Activated CD4-positive, alpha-beta T cell treated with anti-CD3 and anti-CD28 coated beads, Interleukin-2, amount 10 ng/mL, durations not matched to agents 7 days and 5 days (primary cell): ENCODE data around the gene PPP6R2. TPM values are rescaled to one million over a fixed set of nuclear protein-coding genes. Genes with fewer than 3 reads are reported as not detected.
"Not testable (repeated sequence)": the region's sequence is repeated elsewhere in the genome, so short reads cannot be mapped to it uniquely, and the experiment has no call there.

Experiments
- CTCF ChIA-PET: fragments of 350-600 bp; sonication (Branson Sonifier 250); formaldehyde crosslinking; loops from one replicate; lab custom pipeline; 2021; ENCODE audit warnings: antibody characterized with exemption; lab: Charles Lee
- POLR2A ChIA-PET: fragments of 350-600 bp; sonication (Branson Sonifier 250); formaldehyde crosslinking; loops from one replicate; lab custom pipeline; 2021; ENCODE audit warnings: antibody characterized with exemption; lab: Charles Lee
- DNase-seq: peaks from one replicate; pipeline ENCODE4 v3.0.0-alpha.2; 2020
- H3K27ac Mint-ChIP-seq: one replicate; pipeline ENCODE4 v1.8.0; 2021; ENCODE audit warnings: mild to moderate bottlenecking, moderate library complexity, mixed read lengths
- H3K27me3 Mint-ChIP-seq: one replicate; pipeline ENCODE4 v1.8.0; 2021; ENCODE audit warnings: mixed read lengths
- H3K36me3 Mint-ChIP-seq: one replicate; pipeline ENCODE4 v1.8.0; 2021; ENCODE audit warnings: low read depth, mixed read lengths
- H3K4me1 Mint-ChIP-seq: one replicate; pipeline ENCODE4 v1.8.0; 2021; ENCODE audit warnings: mixed read lengths
- H3K4me3 Mint-ChIP-seq: one replicate; pipeline ENCODE4 v1.8.0; 2021; ENCODE audit warnings: mild to moderate bottlenecking, moderate library complexity, mixed read lengths
- H3K9me3 Mint-ChIP-seq: one replicate; pipeline ENCODE4 v1.8.0; 2021; ENCODE audit warnings: mixed read lengths
- total RNA-seq, 2 experiments: library from RNA; stranded (reverse); gene quantifications; one replicate each; pipeline ENCODE4 v1.2.3, GENCODE V29; 2021

The PPP6R2 gene
- total RNA-seq, 2 experiments from 2014 or later, result 55.6 to 67.6 TPM

DNA sequence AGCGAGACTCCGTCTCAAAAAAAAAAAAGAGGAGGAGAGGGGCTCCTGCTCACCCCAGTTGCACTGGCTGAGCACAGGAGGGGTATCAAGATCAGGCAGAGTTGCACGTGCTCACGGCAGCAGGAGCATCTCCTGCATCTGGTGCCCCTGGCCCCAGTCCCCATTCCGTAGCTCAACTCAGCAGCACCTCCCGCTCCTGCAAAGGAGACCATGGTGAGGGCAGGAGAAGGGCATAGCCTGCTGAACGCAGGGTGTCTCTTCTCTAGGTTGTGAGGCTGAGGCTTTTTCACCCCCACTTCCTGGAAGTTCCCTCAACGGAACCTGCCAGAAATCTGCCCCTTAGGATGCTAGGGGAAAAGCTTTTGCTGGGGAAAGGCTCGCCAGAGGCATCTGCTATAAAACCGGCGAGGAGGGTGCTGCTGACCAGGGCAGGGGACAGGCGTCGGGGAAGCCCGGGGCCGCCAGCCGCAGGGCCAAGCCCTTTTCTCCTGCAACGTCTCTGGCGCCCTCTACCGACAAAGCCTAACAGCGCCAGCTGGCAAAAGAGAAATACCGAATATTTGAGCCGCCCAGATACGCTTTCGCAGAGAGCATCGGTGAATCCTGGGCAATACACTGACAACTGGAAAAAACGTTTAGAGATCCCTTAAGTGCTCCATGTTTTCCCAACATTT, 1.0 kb upstream of the PPP6R2 start:
- ChIA-PET POLR2A (no interaction called here), CTCF (interaction anchor here (0.6 to 2.6 kb wide), 28 partner anchors 9 to 279 kb away, joined by 3 to 17 read pairs (median 4); partner anchors contain the start of genes DENND6B, HDAC10, MAPK12 and SCO2)
- Mint-ChIP-seq H3K4me3 (peak overlapping the region; percentile 79), H3K36me3 (no peaks in the 10 kb centered on the region), H3K27me3 (no peaks in the 10 kb centered on the region), H3K4me1 (peaks cover 11% of the 10 kb centered on the region), H3K9me3 (no peaks in the 10 kb centered on the region), H3K27ac (peak overlapping the region; percentile 94)
- DNase-seq, result peak; percentile 93

GRCh38 chr22:50343541-50343935, 411 bp downstream of the PPP6R2 start:
- ChIA-PET POLR2A (no interaction called here), CTCF (interaction anchor here (1.0 kb wide), 1 partner anchor 14 kb away, joined by 3 read pairs; no protein-coding TSS in a partner anchor)
- Mint-ChIP-seq H3K36me3 (no peaks in the 10 kb centered on the region), H3K4me3 (peak overlapping the region; percentile 58), H3K27me3 (no peaks in the 10 kb centered on the region), H3K9me3 (no peaks in the 10 kb centered on the region), H3K27ac (no peak overlapping the region), H3K4me1 (peaks cover 11% of the 10 kb centered on the region)
- DNase-seq, result no peak

DNA sequence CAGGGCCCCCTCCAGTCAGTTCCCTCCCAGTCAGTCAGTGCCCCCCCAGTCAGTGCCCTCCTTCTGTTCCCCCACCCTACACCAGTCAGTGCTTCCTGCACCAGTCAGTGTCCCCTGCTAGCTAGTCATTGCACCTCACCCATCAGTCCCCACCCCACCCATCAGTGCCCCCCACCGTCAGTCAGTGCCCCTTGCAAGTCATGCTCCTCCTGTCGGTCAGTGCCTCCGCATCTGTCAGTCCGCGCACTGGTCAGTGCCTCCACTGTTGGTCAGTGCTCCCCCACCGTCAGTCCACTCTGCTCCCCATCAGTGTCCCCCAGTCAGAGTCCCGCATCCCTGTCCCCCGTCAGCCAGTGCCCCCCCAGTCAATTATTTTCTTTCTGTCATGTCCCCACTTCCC, 3.3 kb downstream of the PPP6R2 start:
- Mint-ChIP-seq H3K9me3 (no peaks in the 10 kb centered on the region), H3K36me3 (no peaks in the 10 kb centered on the region), H3K27me3 (no peaks in the 10 kb centered on the region), H3K4me1 (peaks cover 9% of the 10 kb centered on the region), H3K4me3 (no peak overlapping the region), H3K27ac (no peak overlapping the region)
- DNase-seq, result no peak
- CTCF ChIA-PET, result no interaction called here
- POLR2A ChIA-PET, result no interaction called here

GRCh38 chr22:50347157-50347556, 4.0 kb downstream of the PPP6R2 start:
- H3K27ac Mint-ChIP-seq, result no peak overlapping the region
- no peak overlapping the region for H3K4me3 Mint-ChIP-seq
- ChIA-PET POLR2A (no interaction called here), CTCF (no interaction called here)
- H3K9me3 Mint-ChIP-seq, result no peaks in the 10 kb centered on the region
- no peaks in the 10 kb centered on the region for H3K36me3 Mint-ChIP-seq
- no peaks in the 10 kb centered on the region for H3K27me3 Mint-ChIP-seq
- DNase-seq, result no peak
- H3K4me1 Mint-ChIP-seq, result peaks cover 5% of the 10 kb centered on the region

GRCh38 chr22:50348058-50348457, 4.9 kb downstream of the PPP6R2 start:
- H3K4me3 Mint-ChIP-seq, result no peak overlapping the region
- H3K9me3 Mint-ChIP-seq, result no peaks in the 10 kb centered on the region
- no peak overlapping the region for H3K27ac Mint-ChIP-seq
- ChIA-PET CTCF (interaction anchor here (0.8 kb wide), 1 partner anchor 161 kb away, joined by 3 read pairs; no protein-coding TSS in a partner anchor), POLR2A (no interaction called here)
- peaks cover under 1% of the 10 kb centered on the region for H3K36me3 Mint-ChIP-seq
- H3K4me1 Mint-ChIP-seq, result peaks cover under 1% of the 10 kb centered on the region
- no peak for DNase-seq
- no peaks in the 10 kb centered on the region for H3K27me3 Mint-ChIP-seq

GRCh38 chr22:50356186-50356585, 13.1 kb downstream of the PPP6R2 start:
- Mint-ChIP-seq H3K4me3 (no peak overlapping the region), H3K36me3 (peaks cover 14% of the 10 kb centered on the region), H3K9me3 (no peaks in the 10 kb centered on the region), H3K4me1 (peaks cover 23% of the 10 kb centered on the region), H3K27me3 (no peaks in the 10 kb centered on the region), H3K27ac (no peak overlapping the region)
- DNase-seq, result no peak
- ChIA-PET CTCF (interaction anchor here (0.6 kb wide), 1 partner anchor 15 kb away, joined by 3 read pairs; no protein-coding TSS in a partner anchor), POLR2A (no interaction called here)

GRCh38 chr22:50357222-50357621, 14.1 kb downstream of the PPP6R2 start:
- POLR2A ChIA-PET, result no interaction called here
- H3K9me3 Mint-ChIP-seq, result no peaks in the 10 kb centered on the region
- H3K4me3 Mint-ChIP-seq, result no peak overlapping the region
- H3K36me3 Mint-ChIP-seq, result peaks cover 18% of the 10 kb centered on the region
- H3K4me1 Mint-ChIP-seq, result peaks cover 31% of the 10 kb centered on the region
- CTCF ChIA-PET, result interaction anchor here (0.6 to 1.3 kb wide), 4 partner anchors 8 to 169 kb away, joined by 3 to 4 read pairs (median 3); partner anchors contain the start of genes PPP6R2 and SCO2
- no peaks in the 10 kb centered on the region for H3K27me3 Mint-ChIP-seq
- H3K27ac Mint-ChIP-seq, result peak overlapping the region; percentile 46
- DNase-seq, result no peak

GRCh38 chr22:50357756-50358155, 14.6 kb downstream of the PPP6R2 start:
- Mint-ChIP-seq H3K9me3 (no peaks in the 10 kb centered on the region), H3K27me3 (no peaks in the 10 kb centered on the region), H3K4me3 (no peak overlapping the region), H3K27ac (no peak overlapping the region), H3K36me3 (peaks cover 18% of the 10 kb centered on the region), H3K4me1 (peaks cover 31% of the 10 kb centered on the region)
- ChIA-PET CTCF (interaction anchor here (0.6 to 1.3 kb wide), 5 partner anchors 9 to 168 kb away, joined by 3 to 4 read pairs (median 3); partner anchors contain the start of genes PPP6R2 and SCO2), POLR2A (interaction anchor here (0.7 kb wide), 1 partner anchor 56 kb away, joined by 3 read pairs; no protein-coding TSS in a partner anchor)
- no peak for DNase-seq

DNA sequence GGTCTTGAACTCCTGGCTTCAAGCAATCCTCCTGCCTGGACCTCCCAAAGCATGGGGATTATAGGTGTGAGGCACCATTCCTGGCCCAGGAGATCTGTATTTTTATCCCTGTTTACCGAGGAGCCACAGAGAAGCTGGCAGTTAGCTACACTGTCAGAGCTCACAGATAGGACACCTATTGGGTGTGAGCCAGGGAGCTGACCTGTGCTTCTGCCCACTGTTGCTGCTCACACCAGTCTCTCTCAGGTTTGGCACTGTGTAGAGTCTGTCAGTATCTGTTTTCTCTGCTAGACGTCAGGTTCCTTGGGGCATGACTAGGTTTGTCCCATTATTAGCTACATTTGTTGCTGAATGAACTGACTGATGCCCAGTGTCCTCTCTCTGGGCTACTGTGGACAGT, 17.5 kb downstream of the PPP6R2 start:
- H3K36me3 Mint-ChIP-seq, result peaks cover 15% of the 10 kb centered on the region
- ChIA-PET CTCF (interaction anchor here (0.6 to 3.3 kb wide), 5 partner anchors 9 to 259 kb away, joined by 3 to 13 read pairs (median 3); no protein-coding TSS in a partner anchor), POLR2A (no interaction called here)
- H3K27me3 Mint-ChIP-seq, result no peaks in the 10 kb centered on the region
- no peak overlapping the region for H3K4me3 Mint-ChIP-seq
- H3K4me1 Mint-ChIP-seq, result peaks cover 28% of the 10 kb centered on the region
- no peak overlapping the region for H3K27ac Mint-ChIP-seq
- no peak for DNase-seq
- no peaks in the 10 kb centered on the region for H3K9me3 Mint-ChIP-seq

DNA sequence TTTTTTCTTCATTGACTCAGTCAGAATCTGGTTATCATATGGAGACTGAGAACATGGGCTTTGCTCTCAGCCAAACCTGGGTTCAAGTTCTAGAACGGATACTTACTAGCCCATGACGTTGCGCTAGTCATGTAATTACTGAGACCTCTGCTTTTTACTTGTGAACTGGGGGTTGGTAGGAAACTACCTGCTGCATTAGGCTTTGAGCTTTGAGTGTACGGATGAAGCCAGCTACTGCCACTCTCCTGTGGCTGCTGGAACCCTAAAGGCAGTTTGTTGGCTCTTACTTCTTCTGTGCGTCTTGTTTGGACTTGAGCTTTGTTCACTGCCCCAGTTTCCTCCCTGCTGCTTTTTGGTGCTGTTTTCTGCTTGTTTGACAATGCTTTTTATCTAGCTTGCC, 18.1 kb downstream of the PPP6R2 start:
- Mint-ChIP-seq H3K36me3 (peaks cover 15% of the 10 kb centered on the region), H3K27ac (peak overlapping the region; percentile 20), H3K27me3 (no peaks in the 10 kb centered on the region), H3K9me3 (no peaks in the 10 kb centered on the region), H3K4me1 (peaks cover 31% of the 10 kb centered on the region), H3K4me3 (no peak overlapping the region)
- POLR2A ChIA-PET, result no interaction called here
- CTCF ChIA-PET, result interaction anchor here (0.6 to 3.3 kb wide), 6 partner anchors 10 to 259 kb away, joined by 3 to 13 read pairs (median 4); no protein-coding TSS in a partner anchor
- no peak for DNase-seq

DNA sequence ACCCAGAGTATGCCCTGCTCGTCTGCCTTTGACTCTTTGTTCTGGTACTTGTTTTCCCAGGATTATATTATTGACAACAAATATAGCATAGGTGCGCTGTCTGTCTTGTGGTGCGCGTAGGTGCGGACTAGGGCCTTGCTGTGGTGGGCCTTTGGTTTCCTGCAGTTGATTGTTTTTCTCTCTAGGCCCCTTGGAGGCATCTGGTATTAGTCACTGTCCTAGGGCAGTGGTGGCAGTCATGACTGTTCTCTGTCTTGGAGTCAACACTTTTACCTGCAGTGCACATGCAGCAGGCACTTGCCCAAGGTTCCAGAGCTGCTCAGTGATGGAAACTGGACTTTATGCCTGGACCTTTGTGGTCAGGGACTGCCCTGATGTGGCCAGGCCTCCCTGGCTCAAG, 18.6 kb downstream of the PPP6R2 start:
- Mint-ChIP-seq H3K9me3 (no peaks in the 10 kb centered on the region), H3K36me3 (peaks cover 18% of the 10 kb centered on the region), H3K4me3 (no peak overlapping the region), H3K27me3 (no peaks in the 10 kb centered on the region), H3K4me1 (peaks cover 34% of the 10 kb centered on the region), H3K27ac (peak overlapping the region; percentile 15)
- ChIA-PET CTCF (interaction anchor here (0.7 to 3.3 kb wide), 5 partner anchors 9 to 202 kb away, joined by 3 to 13 read pairs (median 3); partner anchors contain the start of gene SYCE3), POLR2A (no interaction called here)
- no peak for DNase-seq

GRCh38 chr22:50363166-50363802, 20.2 kb downstream of the PPP6R2 start:
- Mint-ChIP-seq H3K4me1 (peaks cover 33% of the 10 kb centered on the region), H3K4me3 (no peak overlapping the region)
- POLR2A ChIA-PET, result no interaction called here

DNA sequence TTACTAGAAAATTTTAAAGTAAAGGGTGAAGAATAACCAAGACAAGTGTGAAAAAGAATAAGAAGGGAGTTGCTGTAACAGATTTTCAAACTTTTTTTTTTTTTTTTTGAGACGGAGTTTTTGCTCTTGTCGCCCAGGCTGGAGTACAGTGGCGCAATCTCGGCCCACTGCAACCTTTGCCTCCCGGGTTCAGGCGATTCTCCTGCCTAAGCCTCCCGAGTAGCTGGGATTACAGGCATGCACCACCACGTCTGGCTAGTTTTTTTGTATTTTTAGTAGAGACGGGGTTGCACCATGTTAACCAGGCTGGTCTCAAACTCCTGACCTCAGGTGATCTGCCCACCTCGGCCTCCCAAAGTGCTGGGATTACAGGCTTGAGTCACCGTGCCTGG, 20.7 kb downstream of the PPP6R2 start:
- H3K4me3 Mint-ChIP-seq, H3K9me3 Mint-ChIP-seq, H3K27ac Mint-ChIP-seq, POLR2A ChIA-PET, H3K27me3 Mint-ChIP-seq, DNase-seq, CTCF ChIA-PET: not testable (repeated sequence)
- Mint-ChIP-seq H3K4me1 (peaks cover 30% of the 10 kb centered on the region), H3K36me3 (peaks cover 27% of the 10 kb centered on the region)

More at GRCh38 chr22:50363166-50363802, 20.2 kb downstream of the PPP6R2 start:
- Mint-ChIP-seq H3K27me3 (no peaks in the 10 kb centered on the region), H3K36me3 (peaks cover 27% of the 10 kb centered on the region), H3K27ac (no peak overlapping the region), H3K9me3 (no peaks in the 10 kb centered on the region)
- no peak for DNase-seq
- CTCF ChIA-PET, result interaction anchor here (3.3 kb wide), 1 partner anchor 87 kb away, joined by 13 read pairs; no protein-coding TSS in a partner anchor
